RPMI7951 (cell line): ENCODE data around the gene POPDC2. TPM values are rescaled to one million over a fixed set of nuclear protein-coding genes. Genes with fewer than 3 reads are reported as not detected.
"Not testable (repeated sequence)": the region's sequence is repeated elsewhere in the genome, so short reads cannot be mapped to it uniquely, and the experiment has no call there.

Experiments
- DNase-seq: peaks from one replicate; pipeline ENCODE4 v3.0.0-alpha.2; 2012; ENCODE audit warnings: low read depth
- total RNA-seq: library from RNA; depleted of rRNA; stranded (reverse); fragments of >200 nt; shearing (Covaris generic); gene quantifications from 2 replicates; pipeline ENCODE4 v1.2.3, GENCODE V29; 2014; rRNA removed

POPDC2 gene
- total RNA-seq, 1 experiment from 2014 or later: not detected

- no peak for DNase-seq
These were observed 46.5 kb downstream of the POPDC2 start for GRCh38 chr3:119613872-119614271.

GRCh38 chr3:119613201-119613600 is 47.2 kb downstream of the POPDC2 start:
- DNase-seq: no peak

GRCh38 chr3:119611664-119612063 is 48.7 kb downstream of the POPDC2 start:
- DNase-seq: no peak

GRCh38 chr3:119609301-119609700 is 51.1 kb downstream of the POPDC2 start:
- DNase-seq: no peak

GRCh38 chr3:119608405-119609000 is 51.9 kb downstream of the POPDC2 start:
- no peak for DNase-seq

- peak; percentile 59 for DNase-seq
These were observed 55.5 kb downstream of the POPDC2 start for GRCh38 chr3:119604878-119605277.

GRCh38 chr3:119602676-119603075 is 57.7 kb downstream of the POPDC2 start:
- DNase-seq: no peak

DNA sequence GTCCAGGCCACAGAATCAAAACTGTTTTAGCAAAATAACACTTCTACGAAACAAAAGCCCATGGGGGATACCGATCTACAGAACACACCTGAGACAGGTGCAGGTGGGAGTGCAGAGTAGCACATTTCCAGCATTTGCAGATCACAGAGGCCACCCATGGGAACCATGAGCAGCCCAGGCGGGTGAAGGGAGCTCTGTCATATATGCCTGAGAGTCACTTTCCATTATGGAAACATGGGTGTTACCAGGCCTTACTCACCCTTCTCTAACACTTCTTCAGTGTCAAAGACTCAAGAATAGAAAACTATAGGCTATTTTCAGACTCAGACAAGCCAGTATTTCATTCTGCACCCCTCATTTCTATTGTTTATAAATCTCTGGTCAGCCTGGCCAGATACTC is 59.2 kb downstream of the POPDC2 start:
- DNase-seq: no peak

DNA sequence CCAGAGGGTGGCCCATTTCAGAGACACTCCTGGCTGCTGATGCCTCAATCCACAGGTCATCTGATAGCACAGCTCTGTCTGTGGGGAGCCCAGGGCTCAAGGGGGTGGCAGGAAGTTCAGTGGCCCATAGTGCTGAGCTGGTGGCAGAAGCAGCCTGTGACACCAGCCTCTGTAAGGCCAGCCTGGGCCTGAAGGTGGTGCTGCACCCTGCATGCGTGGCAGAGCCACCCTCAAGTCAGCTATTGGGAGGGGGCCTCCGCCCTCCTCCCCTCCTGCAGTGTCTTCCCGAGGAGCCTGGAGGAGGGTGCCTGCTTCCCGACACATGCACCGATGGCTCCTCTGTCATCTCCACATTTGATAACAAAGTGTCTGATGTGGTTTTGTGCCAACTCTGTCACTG is 59.7 kb downstream of the POPDC2 start:
- DNase-seq: peak; percentile 14

DNA sequence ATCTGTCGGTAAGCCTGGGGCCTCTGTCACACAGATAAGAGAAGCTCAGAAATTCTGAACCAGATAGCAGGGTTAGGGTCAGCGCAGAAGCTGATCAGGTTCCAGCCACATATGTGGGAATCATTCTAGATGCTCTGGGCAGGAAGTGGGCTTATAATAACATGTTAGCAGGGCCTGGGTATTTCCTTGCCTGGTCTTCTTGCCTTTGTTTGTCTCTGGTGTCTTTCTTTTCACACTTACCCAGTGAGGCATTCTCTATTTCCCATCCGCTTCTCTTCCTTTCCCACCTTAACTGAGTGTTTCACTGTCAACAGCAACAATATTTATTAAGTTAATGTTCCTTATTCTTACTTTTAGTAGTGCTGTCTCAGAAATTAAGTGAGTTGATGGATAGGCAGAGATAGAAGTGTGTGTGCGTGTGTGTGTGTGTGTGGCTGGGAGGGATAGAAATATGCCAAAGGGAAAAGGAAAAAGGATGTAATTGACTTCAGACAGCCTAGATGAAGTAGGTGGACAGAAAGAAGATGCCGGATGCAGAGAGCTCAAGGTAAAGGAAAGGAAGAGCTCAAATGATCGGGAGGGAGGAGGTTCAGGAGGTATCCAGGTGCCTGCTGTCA is 60.7 kb downstream of the POPDC2 start:
- DNase-seq: no peak

DNA sequence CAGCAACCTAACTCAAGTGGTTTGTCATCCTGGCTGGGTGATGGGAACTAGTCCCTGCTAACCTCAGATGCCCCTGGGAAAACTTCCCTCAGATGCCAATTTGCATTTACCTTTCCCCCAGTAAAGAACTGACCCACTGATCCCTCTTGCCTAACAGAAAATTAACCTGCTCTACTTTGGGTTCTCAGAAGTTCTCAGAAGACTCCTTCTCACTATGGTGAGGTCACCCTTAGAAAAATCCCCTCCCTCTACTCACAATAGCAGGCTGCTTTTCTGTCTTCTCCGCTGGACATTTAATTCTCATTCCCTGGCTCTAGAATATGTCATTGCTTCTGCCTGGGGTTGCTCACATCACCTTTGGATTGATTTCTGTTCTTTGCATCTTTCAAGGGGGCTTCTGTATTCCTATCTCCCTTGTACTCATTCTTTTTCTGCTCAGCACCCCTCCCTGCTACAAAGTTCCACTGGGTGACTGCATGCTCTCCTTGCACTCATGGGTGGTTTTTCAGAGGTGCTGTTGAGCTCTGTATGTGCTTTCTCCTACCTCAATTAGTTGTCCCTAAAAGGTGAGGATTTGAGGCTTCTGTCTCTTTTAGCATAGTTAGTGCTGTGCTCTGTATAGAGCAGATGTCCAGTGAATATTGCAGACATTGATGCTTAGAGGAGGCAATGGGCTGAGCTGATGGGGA is 61.8 kb downstream of the POPDC2 start:
- DNase-seq: no peak

- no peak for DNase-seq
These were observed 62.7 kb downstream of the POPDC2 start, which contains the start of gene PLA1A for GRCh38 chr3:119597548-119598288. Gene PLA1A (plus strand): TSS chr3:119597885. CDS start chr3:119597914, 29 bp downstream.

DNA sequence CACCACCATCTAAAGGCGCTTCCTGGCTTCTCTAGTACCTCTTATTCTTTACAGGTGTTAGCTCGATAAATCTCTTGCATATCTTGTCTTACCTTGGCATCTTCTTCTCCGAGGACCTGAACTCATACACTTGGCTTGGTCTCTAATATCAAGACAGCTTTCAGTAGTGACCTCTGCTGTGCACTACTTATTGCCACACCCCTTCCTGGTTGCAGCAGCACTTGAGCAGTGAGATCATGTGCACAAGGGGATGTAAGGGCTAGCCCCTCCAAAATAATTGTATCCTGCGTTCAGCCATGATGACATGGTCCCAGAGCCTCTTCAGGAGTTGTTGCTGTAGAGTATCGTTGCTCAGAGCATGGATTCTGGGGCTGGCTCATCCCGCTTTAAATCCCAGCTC is 64.0 kb downstream of the POPDC2 start:
- no peak for DNase-seq

DNA sequence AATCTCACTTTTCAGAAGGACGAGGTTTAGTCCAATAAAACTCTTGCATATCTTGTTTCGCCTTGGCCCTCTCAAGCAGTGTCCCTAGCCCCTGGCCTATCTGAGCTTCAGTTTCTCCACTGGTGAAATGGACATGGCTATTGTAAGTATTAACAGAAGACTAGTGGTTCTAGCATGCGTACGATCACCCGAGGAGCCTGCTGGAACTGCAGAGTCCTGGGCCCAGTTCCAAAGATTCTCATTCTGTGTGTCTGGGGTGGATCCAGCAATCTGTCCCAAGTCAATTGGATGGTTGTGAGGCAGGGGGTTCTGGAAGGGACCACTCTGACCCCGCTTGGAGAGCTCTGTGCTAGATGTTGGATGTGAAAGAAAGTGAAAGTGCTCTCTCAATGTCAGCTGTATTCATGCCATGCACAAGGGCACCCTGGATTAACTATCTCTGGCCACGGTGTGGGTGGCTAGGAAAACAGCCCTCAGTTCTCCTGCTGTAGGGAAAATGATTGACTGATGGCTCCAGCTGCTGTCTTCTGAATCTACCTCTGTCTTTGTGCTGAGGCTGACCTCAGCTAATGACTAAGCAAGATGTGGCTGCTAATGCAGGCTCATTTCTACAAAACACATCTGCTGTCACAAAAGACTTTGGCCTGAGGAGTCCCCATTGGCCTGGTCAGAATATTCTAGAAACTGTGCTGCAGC is 64.6 kb downstream of the POPDC2 start:
- DNase-seq: peak; percentile 28

DNA sequence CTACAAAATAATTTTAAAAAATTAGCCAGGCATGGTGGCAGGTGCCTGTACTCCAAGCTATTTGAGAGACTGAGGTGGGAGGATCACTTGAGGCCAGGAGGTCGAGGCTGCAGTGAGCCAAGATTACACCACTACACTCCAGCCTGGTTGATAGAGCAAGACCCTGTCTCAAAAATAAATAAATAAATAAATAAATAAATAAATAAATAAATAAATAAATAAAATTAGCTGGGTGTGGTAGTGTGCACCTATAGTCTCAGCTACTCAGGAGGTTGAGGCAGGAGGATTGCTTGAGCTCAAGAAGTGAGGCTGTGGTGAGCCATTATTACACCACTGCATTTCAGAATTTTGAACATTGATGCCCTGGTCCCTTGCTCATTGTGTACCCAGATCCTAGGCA is 65.5 kb downstream of the POPDC2 start:
- DNase-seq: not testable (repeated sequence)

DNA sequence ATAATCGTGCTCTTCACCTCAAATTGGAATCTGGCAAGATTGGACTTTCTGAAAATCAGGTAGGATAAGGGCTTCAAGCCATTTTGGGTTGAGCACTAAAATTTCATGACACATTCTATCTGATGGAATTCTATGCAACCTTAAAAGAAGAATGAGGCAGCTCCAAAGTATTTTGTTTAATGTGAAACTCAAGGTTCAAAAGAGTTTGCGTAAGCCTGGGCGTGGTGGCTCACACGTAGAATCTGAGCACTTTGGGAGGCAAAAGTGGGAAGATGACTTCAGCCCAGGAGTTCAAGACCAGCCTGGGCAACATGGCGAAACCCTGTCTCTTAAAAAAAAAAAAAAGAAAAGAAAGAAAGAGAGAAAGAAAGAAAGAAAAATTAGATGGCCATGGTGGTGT is 66.3 kb downstream of the POPDC2 start:
- no peak for DNase-seq

DNA sequence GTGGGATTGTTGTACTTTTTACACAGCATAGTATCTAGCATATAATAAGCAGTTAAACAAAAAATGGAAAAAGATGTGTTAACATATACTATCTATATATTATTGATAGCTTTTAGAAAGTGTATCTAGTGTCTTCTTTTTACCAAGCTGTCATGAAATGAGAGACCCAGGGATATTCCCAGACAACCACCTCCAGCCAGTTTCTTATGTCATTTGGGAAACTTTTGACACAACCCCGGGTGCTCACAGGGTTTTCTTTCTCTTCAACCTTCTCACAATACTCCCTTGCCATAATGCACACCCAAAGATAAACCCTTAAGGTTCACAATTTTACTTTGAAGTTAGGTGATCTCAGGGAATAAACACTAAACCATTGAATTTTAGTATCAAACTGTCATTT is 67.5 kb downstream of the POPDC2 start:
- DNase-seq: no peak

Other genes starting within 250 kb of the POPDC2 start
- 39.4 and 43.5 TPM in 2 replicates for gene TMEM39A, start 197.0 kb downstream of the POPDC2 start, total RNA-seq
- gene POGLUT1, start 191.6 kb downstream of the POPDC2 start, total RNA-seq: 15.4 and 17.3 TPM in 2 replicates
- gene TIMMDC1, start 162.0 kb downstream of the POPDC2 start, total RNA-seq: 125 and 143 TPM in 2 replicates
- gene CD80, start 101.0 kb downstream of the POPDC2 start, total RNA-seq: not detected in 2 replicates
- 3.8 and 5.6 TPM in 2 replicates for gene ADPRH, start 81.1 kb downstream of the POPDC2 start, total RNA-seq
- gene PLA1A, start 62.7 kb downstream of the POPDC2 start, total RNA-seq: 0.20 TPM in 1 of 2 replicates, not detected in the other
- 81.9 and 86.8 TPM in 2 replicates for gene COX17, start 16.8 kb upstream of the POPDC2 start, total RNA-seq
- not detected in 2 replicates for gene CFAP91, start 42.4 kb upstream of the POPDC2 start, total RNA-seq
- gene NR1I2, start 121.5 kb upstream of the POPDC2 start, total RNA-seq: 0.12 TPM in 1 of 2 replicates, not detected in the other